IPS-15b (cell line): ENCODE data around the gene PSMA3.

ENCODE experiments used
- H3K27me3 ChIP-seq: one replicate; pipeline ENCODE4 v1.6.1; 2013; ENCODE audit warnings: low read length; ENCODE audit not compliant: control insufficient read depth, insufficient read depth
- H3K36me3 ChIP-seq: one replicate; pipeline ENCODE4 v1.6.1; 2013; ENCODE audit warnings: low read length; ENCODE audit not compliant: control insufficient read depth, insufficient read depth
- H3K4me1 ChIP-seq: one replicate; pipeline ENCODE4 v1.6.1; 2013; ENCODE audit warnings: mild to moderate bottlenecking, low read length; ENCODE audit not compliant: control insufficient read depth, insufficient read depth
- H3K4me3 ChIP-seq: one replicate; pipeline ENCODE4 v1.5.1; 2013; ENCODE audit warnings: low read depth, low read length
- H3K9ac ChIP-seq: one replicate; pipeline ENCODE4 v1.6.1; 2013; ENCODE audit warnings: low read depth, mild to moderate bottlenecking, low read length
- H3K9me3 ChIP-seq: one replicate; pipeline ENCODE4 v1.6.1; 2013; ENCODE audit warnings: mild to moderate bottlenecking, low read length; ENCODE audit not compliant: control insufficient read depth, insufficient read depth

Gene PSMA3

DNA sequence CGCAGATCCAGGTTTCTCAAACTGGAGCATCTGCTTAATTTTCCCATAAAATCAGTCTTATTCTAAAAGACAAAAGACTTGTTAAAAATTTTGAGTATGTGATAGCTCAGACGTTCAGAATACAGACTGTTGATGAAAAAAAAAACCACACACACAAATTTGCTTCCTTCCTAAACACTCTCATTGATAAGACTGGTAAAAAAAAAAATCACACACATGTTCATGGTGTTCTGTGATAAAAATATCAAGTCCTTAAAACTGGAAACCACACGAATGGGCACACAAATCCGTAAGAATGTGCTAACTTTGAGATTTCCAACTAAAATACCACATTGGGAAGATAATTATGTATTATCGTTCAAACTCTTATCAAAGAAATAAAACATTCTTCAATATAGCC is 47.0 kb downstream of the PSMA3 start:
- Histone ChIP-seq H3K4me3 (no peak overlapping the region), H3K9me3 (no peaks in the 10 kb centered on the region), H3K4me1 (peaks cover 2% of the 10 kb centered on the region), H3K9ac (no peak overlapping the region), H3K27me3 (no peaks in the 10 kb centered on the region), H3K36me3 (no peaks in the 10 kb centered on the region)

DNA sequence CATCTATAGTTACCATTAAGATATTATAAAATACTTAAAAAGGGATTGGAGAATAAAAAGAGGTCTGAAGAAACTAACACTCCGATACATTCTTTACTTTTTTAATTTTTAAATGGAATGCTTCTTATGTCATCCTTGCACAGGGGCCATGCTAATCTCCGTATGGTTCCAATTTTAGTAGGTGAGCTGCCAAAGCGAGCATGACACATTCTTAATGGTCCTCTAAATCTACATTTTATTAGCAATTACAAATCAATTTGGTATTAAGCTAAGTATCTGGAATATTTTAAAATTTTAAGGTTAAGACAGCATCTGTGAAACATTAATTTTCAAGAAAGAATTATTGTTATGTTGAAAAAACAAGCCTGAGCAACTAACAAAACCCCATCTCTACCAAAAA is 47.5 kb downstream of the PSMA3 start:
- peaks cover 2% of the 10 kb centered on the region for H3K4me1 ChIP-seq
- H3K27me3 ChIP-seq: no peaks in the 10 kb centered on the region
- H3K9ac ChIP-seq: no peak overlapping the region
- no peaks in the 10 kb centered on the region for H3K36me3 ChIP-seq
- H3K9me3 ChIP-seq: no peaks in the 10 kb centered on the region
- no peak overlapping the region for H3K4me3 ChIP-seq

DNA sequence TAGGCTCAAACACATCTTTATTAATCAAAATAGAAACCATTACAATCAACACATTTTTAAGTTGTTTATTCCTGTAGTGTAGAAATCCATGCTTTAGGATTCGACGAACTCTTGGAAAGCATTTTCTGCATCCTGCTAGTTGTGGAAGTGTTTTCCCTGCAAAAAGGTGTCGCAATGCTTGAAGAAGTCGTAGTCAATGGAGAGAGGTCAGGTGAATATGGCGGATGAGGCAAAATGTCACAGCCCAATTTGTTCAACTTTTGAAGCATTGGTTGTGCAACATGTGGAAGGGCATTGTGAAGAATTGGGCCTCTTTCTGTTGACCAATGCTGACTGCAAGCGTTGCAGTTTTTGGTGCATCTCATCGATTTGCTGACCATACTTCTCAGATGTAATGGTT is 49.6 kb downstream of the PSMA3 start:
- Histone ChIP-seq H3K36me3 (no peaks in the 10 kb centered on the region), H3K4me1 (peaks cover 2% of the 10 kb centered on the region), H3K9me3 (no peaks in the 10 kb centered on the region), H3K4me3 (no peak overlapping the region), H3K9ac (no peak overlapping the region), H3K27me3 (no peaks in the 10 kb centered on the region)

DNA sequence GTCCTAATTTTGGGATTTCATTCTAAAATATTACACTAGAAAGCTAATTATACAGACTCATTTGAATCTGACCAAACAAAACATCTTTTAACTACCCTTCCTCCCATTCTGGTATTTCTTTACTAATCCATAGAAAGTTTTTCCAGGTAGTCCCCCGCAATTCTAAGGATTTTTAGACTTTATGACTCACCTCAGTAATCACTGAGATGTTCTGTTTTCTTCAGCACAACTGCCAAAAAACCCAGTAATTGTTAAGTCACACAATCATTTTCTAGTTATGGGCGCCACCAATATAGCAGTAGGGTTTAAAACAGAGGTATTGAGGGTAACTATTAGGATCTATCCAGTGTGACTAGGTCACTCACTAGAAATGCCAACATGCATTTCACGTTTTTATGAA is 52.1 kb downstream of the PSMA3 start:
- Histone ChIP-seq H3K4me1 (peaks cover 2% of the 10 kb centered on the region), H3K4me3 (peak overlapping the region; percentile 67), H3K27me3 (no peaks in the 10 kb centered on the region), H3K9ac (peak overlapping the region; percentile 74), H3K9me3 (no peaks in the 10 kb centered on the region), H3K36me3 (no peaks in the 10 kb centered on the region)

DNA sequence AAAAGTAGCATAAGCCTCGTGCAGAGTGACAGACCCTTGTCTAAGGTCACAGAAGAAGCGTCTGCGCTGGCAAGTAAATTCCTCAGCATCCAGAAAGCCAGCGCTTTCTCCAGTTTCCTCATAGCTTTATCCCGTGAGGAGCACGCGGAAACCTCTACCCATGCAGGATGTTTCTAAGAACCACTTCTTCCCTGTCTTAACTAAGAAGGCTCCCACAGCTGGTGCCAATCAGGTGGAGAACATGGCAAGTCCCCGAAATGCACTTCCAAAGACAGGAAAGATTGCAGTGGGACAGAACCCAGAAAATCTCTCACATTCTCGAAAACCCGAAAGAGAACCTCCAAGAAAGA is 52.7 kb downstream of the PSMA3 start:
- Histone ChIP-seq H3K27me3 (no peaks in the 10 kb centered on the region), H3K36me3 (no peaks in the 10 kb centered on the region), H3K4me1 (peaks cover 2% of the 10 kb centered on the region), H3K9me3 (no peaks in the 10 kb centered on the region), H3K9ac (peak overlapping the region; percentile 74), H3K4me3 (peak overlapping the region; percentile 67)

DNA sequence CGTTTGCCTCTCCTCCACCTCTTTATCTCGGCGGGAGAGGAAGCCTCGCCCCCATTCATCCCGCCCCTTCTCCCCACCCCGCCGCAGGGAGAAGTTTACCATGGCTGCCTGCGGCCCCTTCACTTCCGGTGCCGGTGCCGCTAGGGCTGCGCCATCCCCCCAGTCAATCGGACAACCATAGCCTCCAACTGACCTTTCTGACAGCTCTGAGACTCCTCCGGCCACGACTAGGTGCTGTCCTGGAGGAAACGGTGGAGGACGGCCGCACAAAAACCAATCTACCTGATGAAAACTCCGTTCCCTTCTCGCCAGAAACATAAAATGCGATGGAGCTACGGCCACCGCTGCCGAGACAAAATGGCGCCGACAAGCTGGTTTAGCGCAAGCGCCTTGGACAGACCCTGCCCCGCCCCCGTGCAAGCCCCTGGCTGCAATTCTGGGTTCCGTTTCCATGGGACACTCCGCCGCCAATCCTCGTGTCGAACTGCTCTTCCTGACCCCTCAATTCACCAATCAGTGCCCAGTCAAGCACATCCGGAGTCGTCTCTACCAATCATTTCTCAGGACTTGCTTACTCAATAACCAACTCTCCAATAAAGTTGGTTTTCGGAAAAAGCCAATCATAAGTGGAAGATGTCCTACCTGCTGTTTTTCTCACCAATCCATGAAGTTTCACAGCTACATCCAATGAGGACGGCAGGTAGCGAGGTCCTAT is 53.3 kb downstream of the PSMA3 start:
- peak overlapping the region; percentile 98 for H3K9ac ChIP-seq
- no peaks in the 10 kb centered on the region for H3K36me3 ChIP-seq

DNA sequence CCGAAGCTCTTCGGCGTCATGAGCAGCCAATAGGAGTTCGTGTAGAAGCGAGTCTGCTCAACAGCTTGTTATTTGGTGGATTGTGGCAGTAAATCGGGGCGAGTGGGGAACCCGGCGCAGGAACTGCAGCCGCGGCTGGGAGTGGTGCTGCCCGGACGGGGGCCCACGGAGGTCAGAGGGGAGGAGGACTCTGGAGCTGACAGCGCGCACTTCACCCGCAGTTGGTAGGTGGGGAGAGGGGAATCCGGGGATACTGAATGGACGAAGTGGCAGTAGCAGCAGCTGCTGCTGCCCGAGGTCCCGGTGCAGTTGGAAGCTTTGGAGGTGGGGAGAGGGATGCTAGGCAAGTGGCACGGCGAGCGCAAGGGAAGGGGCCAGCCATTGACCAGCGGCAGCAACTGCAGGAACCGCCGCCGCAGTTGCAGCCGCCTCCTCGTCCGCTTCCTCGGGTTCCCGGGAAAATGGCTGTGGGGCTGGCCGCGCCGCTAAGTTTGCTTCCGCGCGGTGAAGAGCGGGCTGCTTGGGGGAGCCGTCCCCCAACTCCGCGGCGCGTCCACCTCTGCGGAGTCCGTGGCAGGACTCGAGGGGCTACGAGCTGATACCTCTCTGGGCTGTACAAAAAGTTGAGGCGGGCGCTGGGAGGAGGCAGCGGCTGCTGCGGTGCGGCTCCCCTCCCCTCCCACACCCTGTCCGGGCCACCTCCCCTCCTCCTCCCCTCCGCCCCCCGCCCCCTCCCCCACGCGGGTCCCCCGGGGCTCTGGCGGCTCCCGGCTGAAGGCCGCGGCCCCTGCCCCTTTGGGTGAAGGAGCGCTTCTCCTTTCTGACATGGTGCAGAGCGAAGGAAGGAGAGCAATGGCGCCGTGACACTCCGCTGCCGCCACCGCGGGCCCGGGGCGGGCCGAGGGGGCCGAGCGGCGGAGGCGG is 54.1 kb downstream of the PSMA3 start, which contains the start of gene ARID4A:
TSS of gene ARID4A (plus strand) at position 79 of the 924 bp plus-strand sequence. CDS start 1,300 bp downstream, outside the sequence.
- Histone ChIP-seq H3K4me3 (peak within 1 kb of the TSS; percentile 85), H3K9me3 (no peaks in the 10 kb centered on the region), H3K36me3 (no peaks in the 10 kb centered on the region), H3K9ac (peak within 1 kb of the TSS; percentile 98), H3K27me3 (no peaks in the 10 kb centered on the region), H3K4me1 (peaks cover 2% of the 10 kb centered on the region)

More for the DNA sequence above, 53.3 kb downstream of the PSMA3 start:
- Histone ChIP-seq H3K4me1 (peaks cover 2% of the 10 kb centered on the region), H3K9me3 (no peaks in the 10 kb centered on the region), H3K4me3 (peak overlapping the region; percentile 85), H3K27me3 (no peaks in the 10 kb centered on the region)

DNA sequence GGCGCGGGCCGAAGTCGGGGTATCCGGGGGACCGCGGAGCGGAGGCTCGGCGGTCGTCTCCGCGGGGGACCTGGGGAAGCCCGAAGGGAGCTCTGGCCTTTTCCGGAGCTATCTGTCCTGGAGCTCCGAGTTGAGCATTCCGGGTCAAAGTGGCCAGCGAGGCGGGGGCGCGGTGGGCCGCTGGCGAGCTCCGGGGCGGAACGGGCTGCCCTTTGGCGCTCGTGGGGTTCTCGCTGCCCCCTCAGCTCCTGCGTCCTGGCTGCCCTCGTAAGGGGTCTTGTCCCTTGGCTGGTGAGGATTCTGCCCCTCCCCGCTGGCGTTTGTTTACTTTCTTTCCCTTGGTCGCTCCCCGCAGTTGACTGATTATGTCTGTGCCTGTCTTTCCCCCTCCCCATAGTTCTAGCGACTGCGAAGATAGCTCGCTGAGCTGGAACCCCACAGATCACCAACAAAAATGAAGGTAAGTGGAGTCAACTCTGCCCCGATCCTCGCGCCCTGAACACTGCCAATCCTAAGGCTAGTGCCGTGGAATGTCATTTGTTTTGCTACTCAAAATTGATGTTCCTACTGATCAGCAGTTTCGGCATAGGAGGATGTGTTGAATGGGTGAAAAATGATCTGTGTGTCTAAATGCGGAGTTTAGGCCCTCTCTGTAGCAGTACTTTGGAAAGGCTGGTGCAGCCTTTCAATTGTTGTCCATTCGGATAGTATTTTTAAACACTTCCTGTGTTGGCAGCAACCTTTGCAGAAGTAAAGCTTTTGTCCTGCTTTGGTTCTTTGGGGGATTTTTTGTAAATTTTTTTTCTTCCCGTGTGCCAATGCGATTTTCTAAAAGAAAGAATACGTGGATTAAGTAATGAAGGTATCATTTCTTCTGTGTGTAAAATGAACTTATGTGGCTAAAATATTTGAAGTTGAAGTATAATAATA is 55.0 kb downstream of the PSMA3 start:
- H3K4me3 ChIP-seq: peak overlapping the region; percentile 85
- peaks cover 2% of the 10 kb centered on the region for H3K4me1 ChIP-seq
- peak overlapping the region; percentile 76 for H3K9ac ChIP-seq
- H3K9me3 ChIP-seq: no peaks in the 10 kb centered on the region
- H3K36me3 ChIP-seq: no peaks in the 10 kb centered on the region
- H3K27me3 ChIP-seq: no peaks in the 10 kb centered on the region

DNA sequence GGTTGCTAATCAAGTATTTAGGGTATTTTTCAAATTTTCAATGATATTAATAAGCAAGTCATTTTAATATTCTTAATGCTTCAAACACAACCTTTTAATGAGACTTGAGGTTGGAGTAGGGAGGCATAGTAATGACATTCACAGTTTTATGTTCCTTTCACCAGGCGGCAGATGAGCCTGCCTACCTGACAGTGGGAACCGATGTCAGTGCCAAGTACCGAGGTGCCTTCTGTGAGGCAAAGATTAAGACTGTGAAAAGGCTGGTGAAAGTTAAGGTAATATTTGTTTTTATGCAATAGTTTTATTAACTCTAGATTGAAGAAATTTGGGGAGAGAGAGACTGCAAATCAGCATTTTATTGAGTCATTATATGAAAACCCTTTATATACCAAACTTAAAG is 56.8 kb downstream of the PSMA3 start:
- Histone ChIP-seq H3K36me3 (no peaks in the 10 kb centered on the region), H3K9ac (no peak overlapping the region), H3K4me1 (peaks cover 2% of the 10 kb centered on the region), H3K27me3 (no peaks in the 10 kb centered on the region), H3K4me3 (no peak overlapping the region), H3K9me3 (no peaks in the 10 kb centered on the region)

DNA sequence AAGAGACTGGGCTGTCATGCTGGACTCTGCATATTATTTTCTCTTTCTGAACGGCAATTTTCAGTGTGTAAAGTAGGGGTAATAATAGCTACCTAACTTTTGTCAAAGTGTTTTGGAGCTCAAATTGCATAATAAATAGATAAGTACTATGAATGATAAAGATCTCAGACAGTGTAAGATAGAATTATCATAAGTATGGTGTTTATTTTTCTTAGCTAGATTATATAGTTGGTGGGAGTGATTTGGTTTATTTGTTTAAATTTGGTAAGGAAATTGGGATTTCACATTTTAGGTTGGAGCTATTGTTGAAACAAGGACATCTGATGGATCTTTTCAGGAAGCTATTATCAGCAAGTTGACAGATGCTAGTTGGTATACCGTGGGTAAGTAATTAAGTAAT is 61.1 kb downstream of the PSMA3 start:
- H3K9me3 ChIP-seq: no peaks in the 10 kb centered on the region
- H3K36me3 ChIP-seq: peaks cover 2% of the 10 kb centered on the region
- H3K27me3 ChIP-seq: no peaks in the 10 kb centered on the region
- no peaks in the 10 kb centered on the region for H3K4me1 ChIP-seq
- no peak overlapping the region for H3K9ac ChIP-seq
- H3K4me3 ChIP-seq: no peak overlapping the region

DNA sequence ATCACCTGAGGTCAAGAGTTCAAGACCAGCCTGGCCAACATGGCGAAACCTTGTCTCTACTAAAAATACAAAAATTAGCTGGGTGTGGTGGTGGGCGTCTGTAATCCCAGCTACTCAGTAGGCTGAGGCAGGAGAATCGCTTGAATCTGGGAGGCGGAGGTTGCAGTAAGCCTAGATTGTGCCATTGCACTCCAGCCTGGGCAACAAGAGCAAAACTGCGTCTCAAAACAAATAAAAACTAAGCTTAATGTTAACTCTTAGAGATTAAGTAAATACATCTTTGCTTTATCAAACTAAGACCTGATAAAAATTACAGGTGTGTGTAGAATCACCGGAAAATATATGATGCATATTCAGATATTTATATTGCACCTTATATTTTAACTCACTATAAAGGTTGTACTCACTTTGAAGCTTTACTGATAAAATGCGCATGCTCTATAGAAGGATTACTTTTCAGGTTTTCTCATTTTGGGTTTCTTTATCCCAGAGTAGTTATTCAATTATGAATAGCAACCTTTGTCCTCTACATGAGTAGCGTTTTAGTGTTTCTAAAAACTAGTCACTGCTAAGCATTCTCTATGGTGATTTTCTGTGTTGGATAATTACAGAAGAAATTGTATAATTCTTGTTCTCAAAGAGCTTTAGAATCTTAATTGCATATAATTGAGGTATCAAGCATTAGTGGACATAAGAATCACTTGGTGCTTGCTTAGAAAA is 63.1 kb downstream of the PSMA3 start:
- peaks cover 2% of the 10 kb centered on the region for H3K36me3 ChIP-seq
- no peaks in the 10 kb centered on the region for H3K4me1 ChIP-seq
- no peak overlapping the region for H3K9ac ChIP-seq
- no peaks in the 10 kb centered on the region for H3K9me3 ChIP-seq
- no peak overlapping the region for H3K4me3 ChIP-seq
- H3K27me3 ChIP-seq: no peaks in the 10 kb centered on the region
